Mesendoderm (in vitro differentiated cells): ENCODE data around the gene CHRND.

Experiments
- DNase-seq: peaks from one replicate; pipeline ENCODE4 v3.0.0; 2013
- H2AK5ac ChIP-seq: 2 replicates; pipeline ENCODE4 v1.6.1; 2013; ENCODE audit warnings: low read length, inconsistent platforms
- H2BK120ac ChIP-seq: 2 replicates; pipeline ENCODE4 v1.6.1; 2013; ENCODE audit warnings: low read depth, mild to moderate bottlenecking, low read length, moderate library complexity, mixed read lengths
- H2BK15ac ChIP-seq: replicated peaks from 2 replicates; pipeline ENCODE4 v1.6.1; 2013; ENCODE audit warnings: low read depth, mild to moderate bottlenecking, moderate library complexity
- H2BK5ac ChIP-seq: 2 replicates; pipeline ENCODE4 v1.6.1; 2013; ENCODE audit warnings: low read length, inconsistent platforms
- H3K18ac ChIP-seq: 2 replicates; pipeline ENCODE4 v1.6.1; 2013; ENCODE audit warnings: mild to moderate bottlenecking, low read length, mixed read lengths
- H3K23ac ChIP-seq: one replicate; pipeline ENCODE4 v1.6.1; 2013; ENCODE audit warnings: low read length
- H3K27ac ChIP-seq: 2 replicates; pipeline ENCODE4 v1.5.1; 2013; ENCODE audit warnings: low read depth, mild to moderate bottlenecking, inconsistent platforms, low read length, moderate library complexity
- H3K27me3 ChIP-seq: 2 replicates; pipeline ENCODE4 v1.6.1; 2013; ENCODE audit warnings: low read length, control low read depth, mild to moderate bottlenecking, inconsistent platforms; ENCODE audit not compliant: insufficient read depth, poor library complexity
- H3K36me3 ChIP-seq: 2 replicates; pipeline ENCODE4 v1.6.1; 2013; ENCODE audit warnings: low read length, inconsistent platforms; ENCODE audit not compliant: control insufficient read depth, insufficient read depth
- H3K4ac ChIP-seq: one replicate; pipeline ENCODE4 v1.6.1; 2013; ENCODE audit warnings: low read depth, mild to moderate bottlenecking, low read length, moderate library complexity
- H3K4me1 ChIP-seq: 2 replicates; pipeline ENCODE4 v1.6.1; 2013; ENCODE audit warnings: low read depth, low read length, inconsistent platforms; ENCODE audit not compliant: control insufficient read depth
- H3K4me2 ChIP-seq: 2 replicates; pipeline ENCODE4 v1.6.1; 2013; ENCODE audit warnings: low read length
- H3K4me3 ChIP-seq: 2 replicates; pipeline ENCODE4 v1.5.1; 2013; ENCODE audit warnings: mild to moderate bottlenecking, low read length
- H3K56ac ChIP-seq: one replicate; pipeline ENCODE4 v1.6.1; 2013; ENCODE audit warnings: low read length
- H3K79me1 ChIP-seq: 2 replicates; pipeline ENCODE4 v1.6.1; 2013; ENCODE audit warnings: low read length, inconsistent platforms
- H3K79me2 ChIP-seq: 2 replicates; pipeline ENCODE4 v1.6.1; 2013; ENCODE audit warnings: mild to moderate bottlenecking, low read length; ENCODE audit not compliant: control insufficient read depth, insufficient read depth
- H3K9ac ChIP-seq: 2 replicates; pipeline ENCODE4 v1.6.1; 2013; ENCODE audit warnings: low read length, inconsistent platforms
- H4K5ac ChIP-seq: one replicate; pipeline ENCODE4 v1.6.1; 2013; ENCODE audit warnings: low read length
- H4K8ac ChIP-seq: one replicate; pipeline ENCODE4 v1.6.1; 2013; ENCODE audit warnings: low read depth, mild to moderate bottlenecking, control low read depth, low read length, moderate library complexity
- WGBS: extraction: QIAGEN DNeasy Blood & Tissue Kit; methylation state at CpG from one replicate; pipeline ENCODE4 v1.1.7; 2013; ENCODE audit warnings: low lambda C conversion rate, missing lambda C conversion rate; ENCODE audit not compliant: insufficient coverage; ENCODE audit errors: extremely low coverage; 5-methylcytosine and 5-hydroxymethylcytosine counted together

Gene CHRND

DNA sequence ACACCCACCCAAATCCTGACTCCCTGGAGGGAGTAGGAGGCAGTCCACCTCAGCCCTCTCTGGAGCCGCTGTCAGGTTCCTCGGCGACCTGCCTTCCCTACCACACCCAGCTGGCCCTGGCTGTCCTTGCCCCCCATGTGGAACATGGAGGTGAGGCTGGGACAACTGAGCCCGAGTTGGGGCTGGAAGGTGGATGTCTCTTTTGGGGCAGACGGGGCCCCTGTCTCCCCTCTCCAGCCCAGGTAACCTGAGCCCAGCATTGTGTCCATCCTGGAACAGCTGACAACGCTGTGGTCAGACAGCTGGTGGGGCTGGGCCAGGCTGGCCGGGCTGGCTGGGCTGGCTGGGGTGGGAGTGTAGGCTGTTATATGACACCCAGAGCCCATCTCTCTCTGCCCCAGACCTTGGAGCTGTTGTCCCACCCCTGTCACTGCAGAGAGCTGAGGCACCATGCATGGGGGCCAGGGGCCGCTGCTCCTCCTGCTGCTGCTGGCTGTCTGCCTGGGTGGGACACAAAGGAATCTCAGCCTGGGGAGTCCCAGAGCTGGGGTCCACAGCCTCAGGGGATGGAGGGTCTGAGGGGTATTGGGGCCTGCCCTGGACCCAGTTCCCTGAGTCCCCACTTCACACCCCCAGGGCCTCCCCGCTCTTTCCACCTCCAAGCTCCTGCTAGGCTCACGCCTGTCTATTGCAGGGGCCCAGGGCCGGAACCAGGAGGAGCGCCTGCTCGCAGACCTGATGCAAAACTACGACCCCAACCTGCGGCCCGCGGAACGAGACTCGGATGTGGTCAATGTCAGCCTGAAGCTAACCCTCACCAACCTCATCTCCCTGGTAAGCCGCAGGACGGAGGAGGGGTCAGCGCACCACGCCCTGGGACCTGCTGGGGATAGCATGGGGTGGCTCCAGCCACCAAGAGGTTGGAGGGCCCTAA lies 13.6 kb downstream of the CHRND start, which contains the start of gene CHRNG:
CHRNG (plus strand) TSS at position 395 of the 934 bp plus-strand sequence; CDS start at position 451, 56 bp downstream.
- H2BK120ac ChIP-seq = no peak within 1 kb of the TSS
- WGBS = no CpG with 5 or more reads among the region's 23 CpGs
- no peak within 1 kb of the TSS for H2AK5ac ChIP-seq
- H3K79me2 ChIP-seq = no peaks in the 10 kb centered on the region
- no peaks in the 10 kb centered on the region for H3K79me1 ChIP-seq
- H3K27ac ChIP-seq = no peak within 1 kb of the TSS
- H3K18ac ChIP-seq = no peak within 1 kb of the TSS
- H2BK15ac ChIP-seq = no peak within 1 kb of the TSS
- no peak within 1 kb of the TSS for H2BK5ac ChIP-seq
- H3K4ac ChIP-seq = no peak within 1 kb of the TSS
- H3K9ac ChIP-seq = no peak within 1 kb of the TSS
- H3K4me3 ChIP-seq = no peak within 1 kb of the TSS
- H3K27me3 ChIP-seq = no peaks in the 10 kb centered on the region
- peak within 1 kb of the TSS; percentile 45 for H3K23ac ChIP-seq
- no peak within 1 kb of the TSS for H4K5ac ChIP-seq
- DNase-seq = no peak
- H3K4me1 ChIP-seq = peaks cover 2% of the 10 kb centered on the region
- H3K36me3 ChIP-seq = no peaks in the 10 kb centered on the region
- H3K4me2 ChIP-seq = no peak within 1 kb of the TSS
- H3K56ac ChIP-seq = peak within 1 kb of the TSS; percentile 25
- H4K8ac ChIP-seq = no peak within 1 kb of the TSS

DNA sequence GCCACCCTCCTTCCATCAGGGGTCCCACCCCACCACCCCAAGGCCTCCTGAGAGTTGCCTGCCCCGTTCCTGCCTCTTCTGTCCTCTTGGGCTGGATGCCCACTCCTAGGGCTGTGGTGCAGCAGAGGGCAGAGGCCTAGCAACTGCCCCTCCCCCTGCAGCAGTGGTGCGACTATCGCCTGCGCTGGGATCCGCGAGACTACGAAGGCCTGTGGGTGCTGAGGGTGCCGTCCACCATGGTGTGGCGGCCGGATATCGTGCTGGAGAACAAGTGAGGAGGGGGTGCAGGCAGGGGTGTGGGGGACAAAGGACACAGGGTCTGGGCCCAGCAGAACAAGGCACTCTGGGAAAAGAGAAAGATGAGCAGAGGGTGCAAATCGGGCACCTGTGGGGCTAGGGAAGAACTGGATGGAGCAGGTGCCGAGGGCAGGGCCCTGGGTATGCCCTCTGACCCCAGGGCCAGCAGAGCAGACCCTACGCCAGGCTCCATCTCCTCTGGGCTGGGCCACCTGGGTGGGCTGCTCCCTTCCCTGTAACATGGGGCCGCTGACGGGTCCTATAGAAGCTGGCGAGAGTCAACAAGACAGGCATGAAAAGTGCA lies 14.6 kb downstream of the CHRND start:
- H4K8ac ChIP-seq = no peak overlapping the region
- H2BK5ac ChIP-seq = no peak overlapping the region
- DNase-seq = no peak
- no peak overlapping the region for H3K23ac ChIP-seq
- H3K56ac ChIP-seq = no peak overlapping the region
- no peaks in the 10 kb centered on the region for H3K27me3 ChIP-seq
- no peak overlapping the region for H3K4me2 ChIP-seq
- no peak overlapping the region for H4K5ac ChIP-seq
- WGBS = no CpG with 5 or more reads among the region's 17 CpGs
- no peaks in the 10 kb centered on the region for H3K79me1 ChIP-seq
- no peak overlapping the region for H3K18ac ChIP-seq
- H3K4ac ChIP-seq = no peak overlapping the region
- H2BK120ac ChIP-seq = no peak overlapping the region
- no peaks in the 10 kb centered on the region for H3K36me3 ChIP-seq
- no peak overlapping the region for H3K27ac ChIP-seq
- no peak overlapping the region for H2BK15ac ChIP-seq
- H3K4me3 ChIP-seq = no peak overlapping the region
- H3K79me2 ChIP-seq = no peaks in the 10 kb centered on the region
- H3K9ac ChIP-seq = no peak overlapping the region
- H3K4me1 ChIP-seq = peaks cover 2% of the 10 kb centered on the region
- no peak overlapping the region for H2AK5ac ChIP-seq

DNA sequence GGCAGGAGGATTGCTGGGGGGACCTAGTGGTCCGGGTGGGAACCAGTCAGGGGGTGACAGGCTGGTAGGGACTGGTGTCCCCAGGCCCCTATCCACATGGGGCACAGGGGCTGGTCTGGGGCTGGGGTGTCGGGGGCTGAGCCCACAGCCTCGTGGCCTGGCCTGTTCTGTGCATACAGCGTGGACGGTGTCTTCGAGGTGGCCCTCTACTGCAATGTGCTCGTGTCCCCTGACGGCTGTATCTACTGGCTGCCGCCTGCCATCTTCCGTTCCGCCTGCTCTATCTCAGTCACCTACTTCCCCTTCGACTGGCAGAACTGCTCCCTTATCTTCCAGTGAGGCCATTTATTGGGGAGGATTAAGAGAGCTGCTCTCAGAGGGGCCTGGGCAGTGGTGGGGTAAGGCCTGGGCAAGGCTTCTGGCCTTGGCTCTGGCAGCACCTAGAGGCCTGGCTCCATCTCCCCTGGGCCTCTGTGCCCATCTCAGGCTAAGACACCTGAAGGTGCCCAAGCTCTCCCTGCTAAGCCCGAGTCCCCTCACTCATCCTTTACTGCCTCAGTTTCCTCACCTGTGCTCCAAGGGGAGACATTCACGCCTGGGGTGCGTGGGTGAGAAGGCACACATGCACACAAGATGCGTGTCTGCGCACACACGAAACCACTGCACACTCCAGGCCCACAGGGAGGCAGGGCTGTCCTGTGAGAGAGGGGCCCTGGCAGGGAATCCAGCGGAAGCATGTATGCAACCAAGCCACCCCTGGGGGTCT lies 15.4 kb downstream of the CHRND start:
- DNase-seq = no peak
- H3K27me3 ChIP-seq = no peaks in the 10 kb centered on the region
- H3K79me1 ChIP-seq = peaks cover 1% of the 10 kb centered on the region
- H2BK5ac ChIP-seq = no peak overlapping the region
- no peak overlapping the region for H3K9ac ChIP-seq
- H3K4me2 ChIP-seq = no peak overlapping the region
- no peak overlapping the region for H4K8ac ChIP-seq
- no peak overlapping the region for H3K4me3 ChIP-seq
- no peak overlapping the region for H3K27ac ChIP-seq
- WGBS = no CpG with 5 or more reads among the region's 19 CpGs
- no peak overlapping the region for H3K56ac ChIP-seq
- no peak overlapping the region for H3K18ac ChIP-seq
- peaks cover 2% of the 10 kb centered on the region for H3K4me1 ChIP-seq
- H3K36me3 ChIP-seq = no peaks in the 10 kb centered on the region
- H4K5ac ChIP-seq = no peak overlapping the region
- H2AK5ac ChIP-seq = no peak overlapping the region
- H3K4ac ChIP-seq = no peak overlapping the region
- no peaks in the 10 kb centered on the region for H3K79me2 ChIP-seq
- H2BK15ac ChIP-seq = no peak overlapping the region
- no peak overlapping the region for H3K23ac ChIP-seq
- H2BK120ac ChIP-seq = no peak overlapping the region

DNA sequence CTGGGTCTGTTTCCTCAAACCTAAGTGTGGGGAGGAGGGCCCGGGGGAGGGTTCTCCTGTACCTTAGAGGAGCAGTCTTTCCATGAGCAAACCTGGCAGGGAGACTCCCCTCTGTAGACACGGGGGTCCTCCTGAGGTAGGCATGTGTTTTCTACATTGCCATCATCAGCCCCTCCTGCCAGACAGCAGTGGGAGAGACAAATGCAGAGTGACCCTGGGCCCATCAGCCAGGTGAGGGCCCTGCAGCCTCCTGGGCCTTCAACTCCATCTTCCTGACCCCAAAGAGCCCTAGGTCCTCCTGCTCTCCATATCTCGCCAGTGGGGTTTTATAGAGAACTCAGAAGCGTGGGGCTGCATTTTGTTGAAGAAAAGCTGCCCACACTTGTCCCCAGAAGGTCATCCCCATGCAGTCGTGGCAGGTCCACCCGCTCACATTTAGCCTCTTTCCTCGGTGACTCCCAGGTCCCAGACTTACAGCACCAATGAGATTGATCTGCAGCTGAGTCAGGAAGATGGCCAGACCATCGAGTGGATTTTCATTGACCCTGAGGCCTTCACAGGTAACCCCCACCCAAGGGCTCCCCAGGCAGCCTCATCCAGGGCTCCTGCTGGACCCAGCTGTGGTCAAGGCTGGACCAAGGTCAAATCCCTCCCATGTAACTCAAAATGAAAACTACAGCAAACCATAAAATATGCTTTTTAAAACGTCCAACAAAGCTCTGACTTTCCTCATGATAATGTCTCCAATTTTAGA lies 16.2 kb downstream of the CHRND start:
- Histone ChIP-seq H3K4ac (no peak overlapping the region), H3K79me1 (peaks cover 3% of the 10 kb centered on the region), H3K18ac (no peak overlapping the region), H3K36me3 (no peaks in the 10 kb centered on the region), H3K4me1 (peaks cover 2% of the 10 kb centered on the region), H3K27ac (no peak overlapping the region), H3K79me2 (no peaks in the 10 kb centered on the region), H4K8ac (no peak overlapping the region), H2BK120ac (no peak overlapping the region), H3K4me2 (no peak overlapping the region), H2BK15ac (no peak overlapping the region), H3K4me3 (no peak overlapping the region), H3K23ac (no peak overlapping the region), H3K56ac (no peak overlapping the region), H2BK5ac (no peak overlapping the region), H3K27me3 (no peaks in the 10 kb centered on the region), H2AK5ac (no peak overlapping the region), H3K9ac (no peak overlapping the region), H4K5ac (no peak overlapping the region)
- DNase-seq = no peak
- no CpG with 5 or more reads among the region's 9 CpGs for WGBS

DNA sequence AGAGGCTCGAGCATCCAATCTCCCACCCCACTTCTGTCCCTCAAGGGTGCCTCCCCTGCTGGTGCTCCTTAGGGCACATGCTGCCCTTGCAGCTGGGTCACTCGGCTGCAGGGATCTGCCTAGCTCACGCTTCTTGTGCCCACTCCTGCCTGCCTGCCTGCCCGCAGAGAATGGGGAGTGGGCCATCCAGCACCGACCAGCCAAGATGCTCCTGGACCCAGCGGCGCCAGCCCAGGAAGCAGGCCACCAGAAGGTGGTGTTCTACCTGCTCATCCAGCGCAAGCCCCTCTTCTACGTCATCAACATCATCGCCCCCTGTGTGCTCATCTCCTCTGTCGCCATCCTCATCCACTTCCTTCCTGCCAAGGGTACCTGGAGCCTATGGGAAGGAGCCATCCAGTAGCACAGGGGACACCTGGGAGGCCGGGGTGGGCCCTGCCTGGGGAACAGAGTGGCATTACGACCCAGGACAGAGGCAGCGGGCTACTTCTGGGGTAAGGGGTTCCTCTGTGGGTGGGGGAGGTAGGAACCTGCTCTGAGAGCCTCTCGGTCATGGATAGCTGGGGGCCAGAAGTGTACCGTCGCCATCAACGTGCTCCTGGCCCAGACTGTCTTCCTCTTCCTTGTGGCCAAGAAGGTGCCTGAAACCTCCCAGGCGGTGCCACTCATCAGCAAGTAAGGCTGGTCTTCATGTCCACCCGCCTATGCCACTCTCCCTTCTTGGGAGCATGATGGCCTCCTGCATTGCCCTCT lies 16.9 kb downstream of the CHRND start:
- H4K5ac ChIP-seq = no peak overlapping the region
- H3K4me3 ChIP-seq = no peak overlapping the region
- no peak overlapping the region for H2BK5ac ChIP-seq
- no peak overlapping the region for H2BK15ac ChIP-seq
- no peak overlapping the region for H4K8ac ChIP-seq
- no peak overlapping the region for H3K27ac ChIP-seq
- H3K56ac ChIP-seq = no peak overlapping the region
- DNase-seq = no peak
- H3K23ac ChIP-seq = no peak overlapping the region
- H3K9ac ChIP-seq = no peak overlapping the region
- H3K79me1 ChIP-seq = peaks cover 6% of the 10 kb centered on the region
- no peak overlapping the region for H3K4ac ChIP-seq
- no peak overlapping the region for H2AK5ac ChIP-seq
- H3K27me3 ChIP-seq = no peaks in the 10 kb centered on the region
- no peaks in the 10 kb centered on the region for H3K79me2 ChIP-seq
- no peak overlapping the region for H2BK120ac ChIP-seq
- H3K4me2 ChIP-seq = no peak overlapping the region
- H3K36me3 ChIP-seq = no peaks in the 10 kb centered on the region
- peaks cover 2% of the 10 kb centered on the region for H3K4me1 ChIP-seq
- no peak overlapping the region for H3K18ac ChIP-seq
- no CpG with 5 or more reads among the region's 20 CpGs for whole genome bisulfite sequencing
